Upper lobe of left lung (tissue), 4 donors: ENCODE measurements around the gene F12.

Experiments
- CTCF ChIP-seq, 6 experiments: fragments of 450-650 bp in 4 of 6; fragments of 200-600 bp in 2 of 6; sonication (generic) in 2 of 6; IDR thresholded peaks; one replicate each; pipeline ENCODE4 v1.5.1; 2016 to 2019; ENCODE audit warnings: antibody characterized with exemption in 6 of 6
- POLR2A ChIP-seq, 4 donors: fragments of 450-650 bp; IDR thresholded peaks; one replicate each; pipeline ENCODE4 v1.5.1; 2016 to 2017; ENCODE audit warnings: antibody characterized with exemption in 4 of 4, mild to moderate bottlenecking in 2 of 4

GRCh38 chr5:177430972-177431316, 21.6 kb upstream of the F12 start:
- TF ChIP-seq CTCF (IDR thresholded peaks at IDR 0.05) = no peak
- TF ChIP-seq POLR2A (IDR thresholded peaks at IDR 0.05) = no peak
